HUES48 (cell line): Measurements from ENCODE around the gene IL1RAP.
A peak's percentile ranks its signal among the peaks of the same experiment; 100 is the strongest.
"Not testable (repeated sequence)": the region's sequence is repeated elsewhere in the genome, so short reads cannot be mapped to it uniquely, and the experiment has no call there.

ENCODE experiments used
- H3K27ac ChIP-seq: one replicate; pipeline ENCODE4 v1.7.0; 2013; ENCODE audit warnings: low read depth, low read length, inconsistent platforms
- H3K27me3 ChIP-seq: 2 replicates; pipeline ENCODE4 v1.6.1; 2013; ENCODE audit warnings: mild to moderate bottlenecking, low read length; ENCODE audit not compliant: control insufficient read depth, insufficient read depth
- H3K36me3 ChIP-seq: 2 replicates; pipeline ENCODE4 v1.6.1; 2013; ENCODE audit warnings: low read length; ENCODE audit not compliant: control insufficient read depth, insufficient read depth
- H3K4me1 ChIP-seq: 2 replicates; pipeline ENCODE4 v1.6.1; 2013; ENCODE audit warnings: mild to moderate bottlenecking, low read length; ENCODE audit not compliant: control insufficient read depth, insufficient read depth
- H3K4me3 ChIP-seq: 2 replicates; pipeline ENCODE4 v1.5.1; 2013; ENCODE audit warnings: mild to moderate bottlenecking, low read depth, low read length
- H3K9ac ChIP-seq: 2 replicates; pipeline ENCODE4 v1.6.1; 2013; ENCODE audit warnings: mild to moderate bottlenecking, low read depth, low read length, moderate library complexity
- H3K9me3 ChIP-seq: 2 replicates; pipeline ENCODE4 v1.6.1; 2013; ENCODE audit warnings: low read length; ENCODE audit not compliant: control insufficient read depth, insufficient read depth

The IL1RAP gene

GRCh38 chr3:190513409-190514370 is at the start of gene IL1RAP:
IL1RAP (plus strand) TSS chr3:190514085; CDS start chr3:190564290, 50,205 bp downstream.
- Histone ChIP-seq H3K9ac (peak within 1 kb of the TSS; percentile 45; the same call in 1 of the 2 replicates), H3K4me3 (peak within 1 kb of the TSS; percentile 75), H3K4me1 (no peaks in the 10 kb centered on the region), H3K9me3 (no peaks in the 10 kb centered on the region), H3K36me3 (no peaks in the 10 kb centered on the region), H3K27ac (no peak within 1 kb of the TSS), H3K27me3 (peaks cover 60% of the 10 kb centered on the region)

DNA sequence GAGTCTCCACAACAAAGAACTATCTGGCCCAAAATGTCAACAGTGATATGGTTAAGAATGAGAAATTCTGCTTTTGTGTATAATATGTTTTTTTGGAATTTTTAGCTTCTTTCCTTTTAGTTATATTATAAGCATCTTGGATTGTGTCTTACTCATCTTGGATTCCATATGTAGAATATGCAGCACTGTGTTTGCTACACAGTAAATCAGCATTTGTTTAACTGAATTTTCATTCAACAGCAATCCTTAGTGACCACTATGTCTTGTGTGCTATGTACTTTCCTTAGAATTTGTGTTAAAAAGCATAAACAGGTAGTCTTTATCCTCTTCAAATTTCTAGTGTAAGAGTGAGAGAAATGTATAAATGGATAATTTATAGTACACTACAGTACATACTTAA is 46.0 kb upstream of the IL1RAP start:
- no peaks in the 10 kb centered on the region; the same call in 1 of the 2 replicates for H3K9me3 ChIP-seq
- no peak overlapping the region for H3K9ac ChIP-seq
- H3K27ac ChIP-seq: no peak overlapping the region
- no peaks in the 10 kb centered on the region for H3K4me1 ChIP-seq
- H3K27me3 ChIP-seq: no peaks in the 10 kb centered on the region
- H3K36me3 ChIP-seq: no peaks in the 10 kb centered on the region
- H3K4me3 ChIP-seq: no peak overlapping the region

DNA sequence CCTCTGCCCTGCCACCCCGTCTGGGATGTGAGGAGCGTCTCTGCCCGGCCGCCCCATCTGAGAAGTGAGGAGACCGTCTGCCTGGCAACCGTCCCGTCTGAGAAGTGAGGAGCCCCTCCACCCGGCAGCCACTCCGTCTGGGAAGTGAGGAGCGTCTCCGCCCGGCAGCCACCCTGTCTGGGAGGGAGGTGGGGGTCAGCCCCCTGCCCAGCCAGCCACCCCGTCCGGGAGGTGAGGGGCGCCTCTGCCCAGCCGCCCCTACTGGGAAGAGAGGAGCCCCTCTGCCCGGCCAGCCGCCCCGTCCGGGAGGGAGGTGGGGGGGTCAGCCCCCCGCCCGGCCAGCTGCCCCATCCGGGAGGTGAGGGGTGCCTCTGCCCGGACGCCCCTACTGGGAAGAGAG is 40.6 kb upstream of the IL1RAP start:
- not testable (repeated sequence) for H3K9ac ChIP-seq, H3K27me3 ChIP-seq, H3K4me3 ChIP-seq, H3K27ac ChIP-seq, H3K9me3 ChIP-seq, H3K36me3 ChIP-seq, H3K4me1 ChIP-seq

GRCh38 chr3:190481779-190482178 is 32.1 kb upstream of the IL1RAP start:
- H3K27ac ChIP-seq: no peak overlapping the region
- H3K36me3 ChIP-seq: no peaks in the 10 kb centered on the region
- no peaks in the 10 kb centered on the region for H3K27me3 ChIP-seq
- no peak overlapping the region for H3K9ac ChIP-seq
- H3K4me1 ChIP-seq: peaks cover 16% of the 10 kb centered on the region
- no peak overlapping the region for H3K4me3 ChIP-seq
- H3K9me3 ChIP-seq: no peaks in the 10 kb centered on the region

GRCh38 chr3:190485830-190486532 is 27.9 kb upstream of the IL1RAP start:
- Histone ChIP-seq H3K9me3 (no peaks in the 10 kb centered on the region), H3K36me3 (no peaks in the 10 kb centered on the region), H3K27ac (peak overlapping the region; percentile 16), H3K27me3 (no peaks in the 10 kb centered on the region), H3K4me3 (no peak overlapping the region), H3K4me1 (peaks cover 18% of the 10 kb centered on the region), H3K9ac (no peak overlapping the region)

GRCh38 chr3:190486533-190486864 is 27.4 kb upstream of the IL1RAP start:
- H3K36me3 ChIP-seq: no peaks in the 10 kb centered on the region
- H3K9ac ChIP-seq: no peak overlapping the region
- no peak overlapping the region for H3K27ac ChIP-seq
- H3K9me3 ChIP-seq: no peaks in the 10 kb centered on the region
- no peaks in the 10 kb centered on the region for H3K27me3 ChIP-seq
- H3K4me1 ChIP-seq: peaks cover 18% of the 10 kb centered on the region
- no peak overlapping the region for H3K4me3 ChIP-seq

- H3K9ac ChIP-seq: no peak overlapping the region
- H3K9me3 ChIP-seq: no peaks in the 10 kb centered on the region
- H3K4me3 ChIP-seq: no peak overlapping the region
- no peak overlapping the region for H3K27ac ChIP-seq
- no peaks in the 10 kb centered on the region for H3K36me3 ChIP-seq
- peaks cover 15% of the 10 kb centered on the region for H3K4me1 ChIP-seq
- no peaks in the 10 kb centered on the region for H3K27me3 ChIP-seq
Observed at GRCh38 chr3:190486908-190487607, 26.8 kb upstream of the IL1RAP start.

DNA sequence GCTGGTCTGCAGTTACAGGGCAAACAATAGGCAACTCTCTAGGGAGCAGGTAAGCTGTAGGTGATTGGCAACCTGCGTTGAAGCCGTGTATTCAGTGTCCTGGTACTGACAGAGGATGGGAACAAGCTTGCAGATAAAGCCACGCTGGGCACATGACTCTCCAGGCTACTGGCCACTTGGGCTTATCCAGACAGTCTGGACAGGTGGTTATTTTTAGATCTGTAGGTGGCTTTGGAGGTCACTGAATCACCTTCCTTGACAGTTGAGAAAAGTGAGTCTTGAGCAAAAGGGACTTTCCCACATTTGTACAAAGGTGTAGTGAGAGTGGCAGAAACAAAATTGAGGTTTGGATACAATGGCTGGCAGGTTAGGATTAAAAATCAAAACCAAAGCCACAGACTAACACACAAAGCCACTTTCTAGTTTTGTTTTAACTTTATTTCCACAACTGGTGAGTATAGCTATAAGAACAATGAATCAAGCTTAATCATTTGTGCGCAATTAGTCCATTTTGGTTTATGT is 22.3 kb upstream of the IL1RAP start:
- Histone ChIP-seq H3K36me3 (no peaks in the 10 kb centered on the region), H3K27me3 (no peaks in the 10 kb centered on the region), H3K27ac (no peak overlapping the region), H3K9me3 (no peaks in the 10 kb centered on the region), H3K4me1 (peaks cover 8% of the 10 kb centered on the region; the same call in 1 of the 2 replicates), H3K9ac (no peak overlapping the region), H3K4me3 (no peak overlapping the region)

DNA sequence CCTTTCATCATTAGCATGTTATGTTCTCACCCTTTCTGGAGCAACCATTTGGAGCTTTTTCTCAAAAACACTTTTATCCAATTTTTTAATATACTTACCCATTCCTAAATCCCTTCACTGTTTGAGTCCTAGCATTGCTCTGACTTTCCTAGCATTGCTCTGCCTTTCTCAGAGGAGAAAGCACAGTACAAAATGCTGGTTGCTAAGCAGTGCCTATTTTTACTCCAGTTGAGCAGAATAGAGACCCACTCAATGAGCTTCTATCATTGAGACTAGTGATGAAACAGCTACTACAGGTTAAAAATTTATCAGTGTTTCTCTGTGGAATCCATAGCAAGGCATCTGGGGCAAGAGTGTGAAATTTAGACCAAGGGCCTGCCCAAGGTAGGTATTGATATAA is 21.8 kb upstream of the IL1RAP start:
- Histone ChIP-seq H3K4me1 (0 out of 2 replicates have a peak, but pooled peaks cover 4% of the 10 kb centered on the region), H3K9me3 (no peaks in the 10 kb centered on the region), H3K27me3 (no peaks in the 10 kb centered on the region), H3K36me3 (no peaks in the 10 kb centered on the region), H3K4me3 (no peak overlapping the region), H3K27ac (no peak overlapping the region), H3K9ac (no peak overlapping the region)

DNA sequence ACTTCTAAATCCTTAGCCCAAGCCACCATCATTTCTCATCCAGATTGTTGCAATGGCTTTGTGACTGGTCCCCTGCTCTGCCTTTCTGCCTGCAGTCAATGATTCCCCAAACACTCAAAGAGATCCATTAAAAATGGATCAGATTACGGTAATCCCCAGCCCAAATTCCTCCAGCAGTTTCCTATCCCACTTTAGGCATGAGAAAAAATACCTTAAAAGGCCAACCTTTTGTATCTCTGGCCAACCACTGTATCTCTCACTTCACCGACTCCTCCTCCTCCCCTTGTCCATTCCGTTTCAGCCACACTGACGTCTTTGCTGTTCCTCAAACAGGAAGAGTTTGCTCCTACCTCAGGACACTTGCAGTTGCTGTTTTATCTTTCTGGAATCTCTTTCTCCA is 20.9 kb upstream of the IL1RAP start:
- Histone ChIP-seq H3K4me1 (0 out of 2 replicates have a peak, but pooled peaks cover 4% of the 10 kb centered on the region), H3K27me3 (no peaks in the 10 kb centered on the region), H3K36me3 (no peaks in the 10 kb centered on the region), H3K9ac (no peak overlapping the region), H3K27ac (no peak overlapping the region), H3K4me3 (no peak overlapping the region), H3K9me3 (no peaks in the 10 kb centered on the region)
